Lung (tissue), 12 donors: ENCODE data around the gene SLC9A9. TPM values are rescaled to one million over a fixed set of nuclear protein-coding genes. Genes with fewer than 3 reads are reported as not detected.

Experiments
- ATAC-seq: fragments of 200-7000 bp; cut with Tn5 transposase; one replicate; pipeline ENCODE4 v1.9.1; 2020; ENCODE audit warnings: moderate number of reproducible peaks; ENCODE audit not compliant: insufficient read depth, low FRiP score
- DNase-seq, 3 donors: peaks; one replicate each; pipeline ENCODE4 v3.0.0-alpha.2; 2013 to 2017
- H3K27ac ChIP-seq, 2 donors: one replicate each; pipeline ENCODE4 v1.5.1; 2013; ENCODE audit warnings: mild to moderate bottlenecking in 2 of 2, moderate library complexity in 2 of 2, control low read depth in 1 of 2, inconsistent platforms in 1 of 2, low read depth in 1 of 2, low read length in 1 of 2
- H3K27me3 ChIP-seq, 3 donors: one replicate each; pipeline ENCODE4 v1.5.1; 2013; ENCODE audit warnings: low read length in 2 of 3; ENCODE audit not compliant: control insufficient read depth in 3 of 3, insufficient read depth in 3 of 3
- H3K36me3 ChIP-seq, 4 donors: one replicate each; pipeline ENCODE4 v1.5.1; 2013; ENCODE audit warnings: low read length in 4 of 4, mild to moderate bottlenecking in 1 of 4, moderate library complexity in 1 of 4; ENCODE audit not compliant: control insufficient read depth in 4 of 4, insufficient read depth in 4 of 4
- H3K4me1 ChIP-seq, 5 donors: one replicate each; pipeline ENCODE4 v1.5.1; 2013; ENCODE audit warnings: low read length in 5 of 5, mild to moderate bottlenecking in 2 of 5, moderate library complexity in 1 of 5; ENCODE audit not compliant: control insufficient read depth in 5 of 5, insufficient read depth in 5 of 5
- H3K4me3 ChIP-seq: one replicate; pipeline ENCODE4 v1.5.1; 2013; ENCODE audit warnings: mild to moderate bottlenecking, control low read depth, moderate library complexity
- H3K9ac ChIP-seq, 2 donors: one replicate each; pipeline ENCODE4 v1.5.1; 2013; ENCODE audit warnings: low read length in 2 of 2, control low read depth in 1 of 2; ENCODE audit not compliant: insufficient read depth in 1 of 2
- H3K9me3 ChIP-seq, 4 donors: one replicate each; pipeline ENCODE4 v1.5.1; 2013; ENCODE audit warnings: low read length in 3 of 4, mild to moderate bottlenecking in 1 of 4, moderate library complexity in 1 of 4; ENCODE audit not compliant: control insufficient read depth in 4 of 4, insufficient read depth in 3 of 4
- WGBS, 2 donors: extraction: QIAGEN DNeasy Blood & Tissue Kit; methylation state at CpG; one replicate each; pipeline ENCODE4 v1.1.7; 2013; 5-methylcytosine and 5-hydroxymethylcytosine counted together
- polyA plus RNA-seq, 2 donors: library from polyadenylated mRNA; stranded (reverse); fragments of 200-250 nt; gene quantifications; one replicate each; pipeline ENCODE4 v1.2.1, GENCODE V29; 2013
- total RNA-seq, 2 donors: library from RNA; depleted of rRNA in 1 of 2; stranded (reverse); fragments of >200 nt in 1 of 2; gene quantifications; one replicate each; pipeline ENCODE4 v1.2.1, GENCODE V29; 2014 to 2021
- TF ChIP-seq, protein P1 (sequence below): IDR thresholded peaks from 2 replicates; pipeline ENCODE4 v1.5.1; 2012; ENCODE audit warnings: mild to moderate bottlenecking; ENCODE audit errors: control extremely low read depth, extremely low read depth
- donor health status: control.
- donor health status: control.
- donor health status: Bipolar disorder and iron deficiency.
- donor health status: healthy.
- donor health status: DM: yes; HTN: yes; CAD: no.

SLC9A9 gene
- total and polyA plus RNA-seq, 4 donors = 2.2 to 66.3 (median 8.2) TPM

GRCh38 chr3:143672396-143673165, 175.7 kb downstream of the SLC9A9 start:
- WGBS, 2 donors = 88 to 95% methylated on average over 3 of the region's 3 CpGs
- no peaks in the 10 kb centered on the region for H3K36me3 ChIP-seq
- H3K9ac ChIP-seq = no peak overlapping the region
- DNase-seq = no peak
- ATAC-seq = no peak
- H3K4me3 ChIP-seq = no peak overlapping the region
- H3K9me3 ChIP-seq = no peaks in the 10 kb centered on the region
- TF ChIP-seq, protein P1, sequence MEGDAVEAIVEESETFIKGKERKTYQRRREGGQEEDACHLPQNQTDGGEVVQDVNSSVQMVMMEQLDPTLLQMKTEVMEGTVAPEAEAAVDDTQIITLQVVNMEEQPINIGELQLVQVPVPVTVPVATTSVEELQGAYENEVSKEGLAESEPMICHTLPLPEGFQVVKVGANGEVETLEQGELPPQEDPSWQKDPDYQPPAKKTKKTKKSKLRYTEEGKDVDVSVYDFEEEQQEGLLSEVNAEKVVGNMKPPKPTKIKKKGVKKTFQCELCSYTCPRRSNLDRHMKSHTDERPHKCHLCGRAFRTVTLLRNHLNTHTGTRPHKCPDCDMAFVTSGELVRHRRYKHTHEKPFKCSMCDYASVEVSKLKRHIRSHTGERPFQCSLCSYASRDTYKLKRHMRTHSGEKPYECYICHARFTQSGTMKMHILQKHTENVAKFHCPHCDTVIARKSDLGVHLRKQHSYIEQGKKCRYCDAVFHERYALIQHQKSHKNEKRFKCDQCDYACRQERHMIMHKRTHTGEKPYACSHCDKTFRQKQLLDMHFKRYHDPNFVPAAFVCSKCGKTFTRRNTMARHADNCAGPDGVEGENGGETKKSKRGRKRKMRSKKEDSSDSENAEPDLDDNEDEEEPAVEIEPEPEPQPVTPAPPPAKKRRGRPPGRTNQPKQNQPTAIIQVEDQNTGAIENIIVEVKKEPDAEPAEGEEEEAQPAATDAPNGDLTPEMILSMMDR = no peak
- H3K27me3 ChIP-seq = no peaks in the 10 kb centered on the region
- H3K27ac ChIP-seq = no peak overlapping the region
- H3K4me1 ChIP-seq = peaks cover 0 to 35% (median 0%) of the 10 kb centered on the region in 5 donors

DNA sequence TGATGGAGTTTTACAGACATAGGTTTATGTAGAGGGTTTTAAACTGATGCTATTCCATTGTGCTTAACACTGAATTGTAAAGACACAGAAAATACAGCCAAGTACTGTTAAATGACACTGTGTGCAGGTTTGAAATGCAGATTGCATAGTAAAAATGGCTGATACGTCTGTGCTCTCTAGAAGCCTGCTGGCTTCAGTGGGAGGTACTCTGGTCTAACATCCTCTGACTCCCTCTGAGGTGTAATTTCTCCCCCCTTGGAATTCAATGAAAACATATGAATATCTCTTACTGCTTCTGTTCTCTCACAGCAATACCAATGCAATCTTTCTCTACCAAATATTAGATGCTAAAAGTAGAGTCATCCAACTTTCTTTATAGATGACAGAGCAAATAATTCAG, 176.6 kb downstream of the SLC9A9 start:
- H3K36me3 ChIP-seq = no peaks in the 10 kb centered on the region
- H3K27me3 ChIP-seq = no peaks in the 10 kb centered on the region
- TF ChIP-seq, protein P1 = no peak
- peaks cover 0 to 32% (median 0%) of the 10 kb centered on the region in 5 donors for H3K4me1 ChIP-seq
- H3K9me3 ChIP-seq = no peaks in the 10 kb centered on the region
- 55 to 74% methylated on average over 1 of the region's 1 CpG for WGBS, 2 donors
- H3K27ac ChIP-seq = no peak overlapping the region
- no peak overlapping the region for H3K9ac ChIP-seq
- peak in 1 of 3 donors; percentile 16 for DNase-seq
- no peak overlapping the region for H3K4me3 ChIP-seq
- no peak for ATAC-seq

DNA sequence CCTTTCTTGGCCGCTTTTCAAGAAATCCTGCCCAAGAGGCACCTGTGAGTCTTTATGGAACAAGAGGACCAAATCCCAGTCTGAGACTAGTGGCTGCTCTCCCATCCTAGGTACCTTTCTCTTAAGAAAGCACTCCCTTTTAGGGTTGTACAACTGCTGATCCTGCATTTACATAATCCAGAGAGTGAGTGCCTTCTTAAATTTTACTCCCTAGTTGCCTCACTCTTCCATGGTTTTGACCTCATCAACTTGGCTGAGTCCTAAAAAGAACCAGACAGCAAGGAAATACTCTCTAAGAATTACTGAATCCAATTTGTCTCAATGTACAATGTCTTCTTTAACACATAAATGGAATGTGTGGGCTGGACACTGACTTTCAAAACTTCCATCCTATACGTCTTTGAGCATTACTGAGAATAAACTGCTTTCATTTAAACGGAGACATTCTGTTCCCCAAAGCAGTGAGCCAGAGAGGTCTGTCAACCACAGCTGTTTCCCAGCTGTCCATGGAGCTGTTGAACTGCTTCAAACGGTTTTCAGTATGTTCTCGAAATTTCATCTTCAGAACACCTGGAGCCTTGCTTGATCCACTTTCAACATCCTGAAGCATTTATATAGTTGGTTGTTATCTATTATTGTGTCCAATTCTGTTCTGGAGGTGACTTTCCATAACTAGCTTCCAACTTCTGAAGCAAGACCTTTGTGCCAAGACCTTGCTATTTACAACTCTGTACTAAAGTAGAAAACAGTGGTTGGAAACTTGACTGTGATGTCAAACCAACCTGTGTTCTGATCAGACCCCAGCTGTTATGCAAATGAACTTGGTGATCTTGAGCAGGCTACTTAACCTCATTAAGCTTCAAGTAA, 179.1 kb downstream of the SLC9A9 start:
- no peaks in the 10 kb centered on the region for H3K27me3 ChIP-seq
- no peak overlapping the region for H3K4me3 ChIP-seq
- peak in 2 of 3 donors; percentile 50 to 60 for DNase-seq
- no peak overlapping the region for H3K27ac ChIP-seq
- ATAC-seq = no peak
- 77 to 87% methylated on average over 5 of the region's 5 CpGs for WGBS, 2 donors
- TF ChIP-seq, protein P1 = no peak
- no peaks in the 10 kb centered on the region for H3K9me3 ChIP-seq
- no peak overlapping the region for H3K9ac ChIP-seq
- peaks cover 0 to 21% (median 0%) of the 10 kb centered on the region in 5 donors for H3K4me1 ChIP-seq
- H3K36me3 ChIP-seq = no peaks in the 10 kb centered on the region
